Stimulated activated naive CD8-positive, alpha-beta T cell treated with anti-CD3 and anti-CD28 coated beads, Interleukin-15, Interleukin-2, amounts not matched to agents 100 ng/mL and 50 ng/mL, for 24 hours (primary cell): Measurements from ENCODE around the gene CALR.
"Not testable (repeated sequence)": the region's sequence is repeated elsewhere in the genome, so short reads cannot be mapped to it uniquely, and the experiment has no call there.

Experiments
- H3K27ac Mint-ChIP-seq: one replicate; pipeline ENCODE4 v1.8.0; 2021; ENCODE audit warnings: mild to moderate bottlenecking, mixed read lengths
- H3K27me3 Mint-ChIP-seq: one replicate; pipeline ENCODE4 v1.8.0; 2021; ENCODE audit warnings: mixed read lengths
- H3K36me3 Mint-ChIP-seq: one replicate; pipeline ENCODE4 v1.8.0; 2021; ENCODE audit warnings: low read depth, mixed read lengths
- H3K4me1 Mint-ChIP-seq: one replicate; pipeline ENCODE4 v1.8.0; 2021; ENCODE audit warnings: low read depth, mixed read lengths
- H3K4me3 Mint-ChIP-seq: one replicate; pipeline ENCODE4 v1.8.0; 2021; ENCODE audit warnings: mild to moderate bottlenecking, mixed read lengths
- H3K9me3 Mint-ChIP-seq: one replicate; pipeline ENCODE4 v1.8.0; 2021; ENCODE audit warnings: mixed read lengths

The CALR gene

DNA sequence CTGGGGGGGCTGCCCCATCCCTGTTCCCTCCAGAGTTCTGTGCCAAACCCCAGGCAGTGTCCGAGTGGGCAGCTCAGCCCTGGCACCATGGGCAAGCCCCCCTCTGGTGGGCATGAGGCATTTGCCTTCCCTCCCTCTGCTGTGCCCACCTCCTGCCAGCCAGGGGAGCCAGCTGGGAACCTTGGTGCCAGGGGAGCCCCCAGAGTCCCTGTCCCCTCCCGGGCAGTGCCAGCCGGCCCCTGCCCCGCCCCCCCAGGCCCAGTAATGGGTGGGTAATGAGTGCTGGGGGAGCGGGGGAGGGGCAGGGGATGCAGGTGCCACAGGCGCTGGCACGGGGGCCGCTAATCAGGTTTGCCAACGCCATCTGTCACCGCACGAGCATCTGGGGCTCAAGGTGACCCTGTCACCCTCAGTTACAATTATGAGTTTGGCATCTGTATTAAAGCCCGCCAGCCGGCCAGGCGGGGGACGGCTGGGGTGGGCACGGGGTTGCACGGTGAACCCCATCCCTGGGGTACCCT lies 36.9 kb downstream of the CALR start:
- H3K36me3 Mint-ChIP-seq: no peaks in the 10 kb centered on the region
- no peaks in the 10 kb centered on the region for H3K9me3 Mint-ChIP-seq
- peaks cover 5% of the 10 kb centered on the region for H3K4me1 Mint-ChIP-seq
- peaks cover 10% of the 10 kb centered on the region for H3K27me3 Mint-ChIP-seq
- no peak overlapping the region for H3K27ac Mint-ChIP-seq
- H3K4me3 Mint-ChIP-seq: no peak overlapping the region

GRCh38 chr19:12976109-12976508 lies 37.7 kb downstream of the CALR start:
- H3K36me3 Mint-ChIP-seq, H3K9me3 Mint-ChIP-seq: not testable (repeated sequence)

DNA sequence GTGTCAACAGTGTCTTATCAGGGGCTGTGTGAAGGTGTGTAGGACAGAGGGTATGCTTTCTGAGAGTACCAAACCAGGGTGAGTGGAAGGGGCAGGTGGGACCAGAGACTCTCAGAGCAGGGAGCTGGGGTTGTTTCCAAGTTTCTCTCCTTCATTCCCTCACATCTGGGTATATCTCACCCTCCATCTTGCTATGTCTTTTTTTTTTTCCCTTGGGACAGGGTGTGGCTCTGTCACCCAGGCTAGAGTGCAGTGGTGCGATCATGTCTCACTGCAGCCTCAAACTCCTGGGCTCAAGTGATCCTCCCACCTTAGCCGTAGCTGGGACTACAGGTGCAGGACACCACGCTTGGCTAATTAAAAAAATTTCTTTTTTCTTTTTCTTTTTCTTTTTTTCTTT lies 41.6 kb downstream of the CALR start:
- H3K27me3 Mint-ChIP-seq: peaks cover 10% of the 10 kb centered on the region
- H3K9me3 Mint-ChIP-seq: no peaks in the 10 kb centered on the region
- no peak overlapping the region for H3K27ac Mint-ChIP-seq
- H3K36me3 Mint-ChIP-seq: no peaks in the 10 kb centered on the region
- H3K4me1 Mint-ChIP-seq: no peaks in the 10 kb centered on the region
- no peak overlapping the region for H3K4me3 Mint-ChIP-seq

More at GRCh38 chr19:12976109-12976508, 37.7 kb downstream of the CALR start:
- not testable (repeated sequence) for H3K27ac Mint-ChIP-seq, H3K4me3 Mint-ChIP-seq, H3K4me1 Mint-ChIP-seq, H3K27me3 Mint-ChIP-seq

- no peaks in the 10 kb centered on the region for H3K9me3 Mint-ChIP-seq
- H3K4me1 Mint-ChIP-seq: peaks cover 4% of the 10 kb centered on the region
- H3K27ac Mint-ChIP-seq: no peak overlapping the region
- H3K36me3 Mint-ChIP-seq: no peaks in the 10 kb centered on the region
- no peak overlapping the region for H3K4me3 Mint-ChIP-seq
- peaks cover 11% of the 10 kb centered on the region for H3K27me3 Mint-ChIP-seq
Measured at GRCh38 chr19:12982648-12983047, 44.2 kb downstream of the CALR start.

DNA sequence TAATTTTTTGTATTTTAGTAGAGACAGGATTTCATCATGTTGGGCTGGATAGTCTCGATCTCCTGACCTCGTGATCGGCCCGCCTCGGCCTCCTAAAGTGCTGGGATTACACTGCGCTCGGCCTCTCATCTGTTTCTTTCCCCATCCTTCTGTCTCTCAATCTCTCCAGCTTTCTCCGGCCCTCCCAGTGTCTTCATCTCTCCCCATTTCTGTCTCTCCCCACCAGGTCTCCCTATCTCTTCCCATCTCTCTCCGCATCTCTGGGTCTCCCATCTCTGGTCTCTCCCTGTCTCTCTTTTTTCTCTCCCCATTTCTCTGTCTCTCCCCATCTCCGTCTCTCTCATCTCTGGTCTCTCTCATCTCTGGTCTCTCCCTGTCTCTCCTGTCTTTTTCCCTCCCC lies 44.7 kb downstream of the CALR start:
- Mint-ChIP-seq H3K36me3 (no peaks in the 10 kb centered on the region), H3K27ac (no peak overlapping the region), H3K27me3 (peaks cover 6% of the 10 kb centered on the region), H3K4me3 (no peak overlapping the region), H3K4me1 (peaks cover 4% of the 10 kb centered on the region), H3K9me3 (no peaks in the 10 kb centered on the region)

DNA sequence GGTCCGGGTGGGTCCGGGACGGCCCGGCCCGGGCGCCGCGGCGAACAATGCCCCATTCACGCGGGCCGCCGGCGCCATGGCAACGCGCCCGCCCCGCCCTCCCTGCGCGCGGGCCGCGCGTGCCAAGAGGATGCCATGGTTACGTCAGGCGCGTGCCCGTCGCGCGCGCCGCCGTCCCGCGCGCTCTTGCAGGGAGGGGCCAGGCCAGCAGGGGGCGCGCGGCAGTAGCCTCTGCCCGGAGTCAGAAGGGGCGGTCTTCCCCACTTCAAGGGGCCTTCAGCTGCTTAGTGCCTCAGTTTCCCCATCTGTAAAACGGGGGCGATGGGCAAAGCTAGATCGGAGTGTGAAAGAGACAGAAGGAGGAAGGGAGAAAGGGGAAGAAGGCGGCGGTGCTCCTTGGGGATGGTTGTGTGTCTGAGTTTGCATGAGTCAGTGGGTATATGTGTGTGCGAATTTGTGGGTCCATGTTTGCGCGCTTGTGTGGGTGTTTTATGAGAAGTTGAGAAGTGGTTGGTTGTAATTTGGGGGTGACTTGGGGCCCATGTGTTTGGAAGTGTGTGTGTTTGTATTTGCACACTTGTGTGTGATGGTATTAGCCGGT lies 45.2 kb downstream of the CALR start:
- Mint-ChIP-seq H3K27ac (no peak overlapping the region), H3K9me3 (no peaks in the 10 kb centered on the region), H3K4me1 (peaks cover 4% of the 10 kb centered on the region), H3K36me3 (no peaks in the 10 kb centered on the region), H3K4me3 (no peak overlapping the region), H3K27me3 (peaks cover 6% of the 10 kb centered on the region)

DNA sequence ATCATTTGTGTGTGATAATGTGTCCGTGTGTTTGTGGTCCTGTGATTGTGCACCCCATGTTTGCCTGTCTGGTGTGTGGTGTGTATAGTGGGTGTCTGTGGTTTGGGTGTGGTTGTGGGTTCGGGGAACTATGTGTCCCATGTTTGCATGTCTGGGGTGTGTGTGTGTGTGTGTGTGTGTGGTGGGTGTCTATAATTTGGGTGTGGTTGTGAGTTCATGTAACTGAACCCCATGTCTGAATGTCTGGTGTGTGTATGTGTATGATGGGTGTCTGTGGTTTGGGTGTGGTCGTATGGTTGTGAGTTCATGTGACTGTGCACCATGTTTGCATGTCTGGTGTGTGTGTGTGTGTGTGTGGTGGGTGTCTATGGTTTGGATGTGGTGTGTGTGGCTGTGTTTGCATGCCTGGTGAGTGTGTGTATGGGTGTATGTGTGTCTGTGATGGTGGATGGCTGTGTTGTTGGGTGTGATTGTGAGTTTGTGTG lies 45.8 kb downstream of the CALR start:
- H3K4me1 Mint-ChIP-seq: peaks cover 4% of the 10 kb centered on the region
- H3K36me3 Mint-ChIP-seq: no peaks in the 10 kb centered on the region
- peaks cover 6% of the 10 kb centered on the region for H3K27me3 Mint-ChIP-seq
- no peak overlapping the region for H3K4me3 Mint-ChIP-seq
- H3K9me3 Mint-ChIP-seq: no peaks in the 10 kb centered on the region
- no peak overlapping the region for H3K27ac Mint-ChIP-seq

- Mint-ChIP-seq H3K27me3 (peaks cover 6% of the 10 kb centered on the region), H3K4me1 (peaks cover 4% of the 10 kb centered on the region), H3K36me3 (no peaks in the 10 kb centered on the region), H3K27ac (no peak overlapping the region), H3K4me3 (no peak overlapping the region), H3K9me3 (no peaks in the 10 kb centered on the region)
Measured at GRCh38 chr19:12984683-12985048, 46.3 kb downstream of the CALR start.

DNA sequence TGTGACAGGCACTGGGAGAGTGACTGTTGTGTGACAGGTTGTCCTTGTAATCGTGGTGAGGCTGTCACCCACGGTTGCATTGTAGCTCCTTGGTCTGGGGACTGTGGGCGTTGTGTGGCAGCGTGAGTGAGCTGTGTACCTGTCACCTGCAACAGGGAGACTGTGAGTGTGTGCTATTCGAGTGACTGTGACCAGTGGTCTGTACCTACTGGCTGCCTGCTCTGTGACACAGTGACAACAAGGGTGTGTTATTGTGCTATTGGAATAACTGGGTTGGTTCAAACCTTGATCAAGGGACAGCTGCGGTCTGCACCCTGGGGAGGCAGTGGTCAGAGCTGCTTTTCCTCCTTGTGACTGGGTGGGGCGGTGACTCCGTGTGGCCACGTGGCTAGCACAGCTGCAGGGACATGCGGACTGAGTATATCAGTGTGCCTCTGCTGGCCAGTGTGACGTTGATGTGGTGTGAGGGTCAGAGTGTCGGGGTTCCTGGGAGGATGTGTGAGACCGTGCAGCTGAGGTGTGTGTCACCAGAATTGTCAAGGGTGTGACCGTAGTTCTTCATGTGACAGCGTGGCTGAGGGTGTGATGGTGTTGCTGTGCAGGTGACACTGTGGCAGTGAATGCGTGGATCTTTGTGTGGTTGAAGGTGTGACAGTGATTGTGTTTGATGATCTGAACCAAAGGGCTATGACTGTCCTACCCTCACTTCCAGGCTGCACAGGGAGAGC lies 46.8 kb downstream of the CALR start:
- Mint-ChIP-seq H3K9me3 (no peaks in the 10 kb centered on the region), H3K4me3 (no peak overlapping the region), H3K27ac (no peak overlapping the region), H3K27me3 (peaks cover 6% of the 10 kb centered on the region), H3K4me1 (peaks cover 4% of the 10 kb centered on the region), H3K36me3 (no peaks in the 10 kb centered on the region)

- H3K4me3 Mint-ChIP-seq: no peak overlapping the region
- H3K36me3 Mint-ChIP-seq: no peaks in the 10 kb centered on the region
- peaks cover 6% of the 10 kb centered on the region for H3K27me3 Mint-ChIP-seq
- no peaks in the 10 kb centered on the region for H3K9me3 Mint-ChIP-seq
- no peak overlapping the region for H3K27ac Mint-ChIP-seq
- H3K4me1 Mint-ChIP-seq: peaks cover 4% of the 10 kb centered on the region
Measured at GRCh38 chr19:12986726-12987125, 48.3 kb downstream of the CALR start.

GRCh38 chr19:12987190-12987589 lies 48.8 kb downstream of the CALR start:
- H3K4me1 Mint-ChIP-seq: peaks cover 4% of the 10 kb centered on the region
- no peak overlapping the region for H3K4me3 Mint-ChIP-seq
- peaks cover 6% of the 10 kb centered on the region for H3K27me3 Mint-ChIP-seq
- no peaks in the 10 kb centered on the region for H3K9me3 Mint-ChIP-seq
- H3K36me3 Mint-ChIP-seq: no peaks in the 10 kb centered on the region
- no peak overlapping the region for H3K27ac Mint-ChIP-seq

GRCh38 chr19:12987781-12988180 lies 49.4 kb downstream of the CALR start:
- Mint-ChIP-seq H3K36me3 (no peaks in the 10 kb centered on the region), H3K4me1 (peaks cover 4% of the 10 kb centered on the region), H3K27me3 (peaks cover 6% of the 10 kb centered on the region), H3K9me3 (no peaks in the 10 kb centered on the region), H3K4me3 (no peak overlapping the region), H3K27ac (no peak overlapping the region)

DNA sequence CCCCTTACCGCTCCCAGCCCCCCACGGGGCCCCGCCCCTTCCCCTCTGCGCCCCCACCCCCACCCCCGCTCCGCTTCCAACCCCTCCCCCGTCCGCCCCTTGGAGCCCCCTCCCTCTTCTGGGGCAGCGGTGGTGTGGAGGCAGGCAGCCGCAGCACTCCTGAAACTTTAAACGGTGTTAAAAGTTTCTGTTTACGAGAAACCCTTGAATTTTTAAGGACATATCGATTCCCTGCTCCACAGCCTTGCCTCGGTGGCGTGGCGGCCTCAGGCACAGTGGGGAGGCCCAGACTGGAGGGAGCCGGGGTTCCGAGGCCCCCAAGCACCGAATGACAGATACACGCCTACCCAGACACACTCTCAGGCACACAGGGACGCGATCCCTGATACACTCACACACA lies 52.0 kb downstream of the CALR start:
- Mint-ChIP-seq H3K27me3 (peaks cover 15% of the 10 kb centered on the region), H3K27ac (no peak overlapping the region), H3K9me3 (no peaks in the 10 kb centered on the region), H3K4me1 (peaks cover 8% of the 10 kb centered on the region), H3K36me3 (no peaks in the 10 kb centered on the region), H3K4me3 (no peak overlapping the region)

DNA sequence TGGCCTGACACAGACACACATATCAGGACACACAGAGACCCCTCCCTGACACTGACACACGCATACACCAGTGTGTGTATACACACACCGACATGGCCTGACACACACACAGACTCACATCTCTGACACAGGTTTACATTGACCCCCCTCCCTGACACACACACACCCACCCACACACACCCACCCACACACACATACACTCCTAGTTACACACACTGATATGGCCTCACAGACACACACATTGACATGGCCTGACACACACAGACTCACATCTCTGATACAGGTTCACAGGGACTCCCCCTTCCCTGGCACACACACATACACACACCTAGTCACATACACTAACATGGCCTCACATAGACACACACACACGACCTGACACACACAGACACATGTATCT lies 52.4 kb downstream of the CALR start:
- Mint-ChIP-seq H3K27ac (no peak overlapping the region), H3K27me3 (peaks cover 15% of the 10 kb centered on the region)

DNA sequence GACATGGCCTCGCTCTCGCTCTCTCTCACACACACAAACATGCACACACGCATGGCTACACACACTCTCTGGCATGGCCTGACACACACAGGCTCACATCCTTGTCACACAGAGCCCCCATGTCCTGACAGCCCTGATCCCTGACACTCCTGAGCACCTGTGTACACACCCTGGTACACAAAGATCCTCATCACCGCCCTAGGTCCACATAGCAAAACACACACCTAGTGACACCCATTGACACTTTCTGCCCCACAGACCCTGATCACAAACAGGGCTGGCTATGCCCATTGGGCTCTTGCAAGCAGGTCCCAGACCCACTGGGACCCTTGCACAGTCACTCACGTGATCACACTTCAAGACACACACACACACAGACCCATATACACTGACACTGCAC lies 52.9 kb downstream of the CALR start:
- Mint-ChIP-seq H3K27ac (no peak overlapping the region), H3K36me3 (no peaks in the 10 kb centered on the region), H3K9me3 (no peaks in the 10 kb centered on the region), H3K27me3 (peaks cover 15% of the 10 kb centered on the region), H3K4me1 (peaks cover 7% of the 10 kb centered on the region), H3K4me3 (no peak overlapping the region)

More for the DNA sequence above, 52.4 kb downstream of the CALR start:
- no peaks in the 10 kb centered on the region for H3K9me3 Mint-ChIP-seq
- no peak overlapping the region for H3K4me3 Mint-ChIP-seq
- H3K36me3 Mint-ChIP-seq: no peaks in the 10 kb centered on the region
- H3K4me1 Mint-ChIP-seq: peaks cover 7% of the 10 kb centered on the region
